Hematopoietic multipotent progenitor cell treated with erythropoietin and hydrocortisone succinate and interleukin-3 and kit ligand, for 15 days (in vitro differentiated cells): ENCODE results near the gene PDE1A.
"Not testable (repeated sequence)": the region's sequence is repeated elsewhere in the genome, so short reads cannot be mapped to it uniquely, and the experiment has no call there.

ENCODE experiments used
- DNase-seq: peaks from one replicate; pipeline ENCODE4 v3.0.0-alpha.2; 2015; ENCODE audit warnings: low spot score

The PDE1A gene

DNA sequence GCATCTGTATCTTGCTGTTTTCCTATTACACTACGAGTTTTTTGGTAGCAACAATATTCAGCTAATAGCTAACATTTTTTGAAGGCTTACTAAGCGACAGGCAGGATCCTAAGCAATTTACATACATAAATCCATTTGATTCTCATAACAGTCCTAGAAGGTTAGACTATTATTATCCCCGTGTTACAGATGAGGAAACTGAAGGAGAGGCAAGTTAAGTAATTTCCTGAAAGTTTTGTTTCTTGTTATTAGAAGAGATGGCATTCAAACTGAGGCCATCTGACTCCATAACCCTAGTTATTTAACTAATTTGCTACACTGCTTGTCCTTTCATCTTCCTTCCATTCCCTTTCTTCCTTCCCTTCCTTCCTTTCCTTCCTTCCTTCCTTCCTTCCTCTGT lies 68.2 kb downstream of the PDE1A start:
- DNase-seq, result no peak

DNA sequence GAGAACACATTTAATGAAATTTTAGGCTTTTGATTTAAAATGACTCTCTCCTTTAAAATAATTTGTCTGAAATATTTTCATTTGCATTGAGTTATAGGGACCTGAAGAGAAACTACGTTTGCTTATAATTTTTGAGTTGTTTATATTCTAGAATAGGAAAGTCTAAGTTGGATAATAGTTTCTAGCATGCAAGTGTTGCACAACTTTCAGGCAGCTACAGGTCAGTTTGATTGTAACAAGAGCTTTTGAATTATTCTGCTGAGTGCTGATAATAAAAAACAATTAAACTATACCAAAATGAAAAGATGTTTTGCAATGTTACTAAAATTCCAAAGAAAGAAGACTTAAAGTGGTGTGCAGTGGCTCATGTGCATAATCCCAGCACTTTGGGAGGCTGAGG lies 71.0 kb downstream of the PDE1A start:
- DNase-seq, result no peak

DNA sequence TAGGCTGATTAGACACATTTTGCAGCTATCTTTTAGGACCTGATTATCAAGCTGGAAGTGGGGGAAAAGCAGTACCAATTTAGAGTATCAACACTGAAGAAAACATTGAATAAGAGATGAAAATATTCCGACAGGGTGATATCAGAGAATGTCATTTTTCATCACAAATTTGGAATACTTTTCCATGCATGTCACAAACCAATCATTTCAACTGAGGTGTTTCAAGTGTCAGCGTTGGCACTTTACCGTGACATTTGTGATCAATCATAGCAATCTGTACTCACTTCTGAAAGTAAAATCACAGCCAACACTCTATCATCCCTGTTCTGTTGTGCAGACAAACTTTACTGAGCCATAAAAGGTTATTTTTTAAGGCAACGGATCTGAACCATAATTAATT lies 75.4 kb downstream of the PDE1A start:
- DNase-seq, result no peak

DNA sequence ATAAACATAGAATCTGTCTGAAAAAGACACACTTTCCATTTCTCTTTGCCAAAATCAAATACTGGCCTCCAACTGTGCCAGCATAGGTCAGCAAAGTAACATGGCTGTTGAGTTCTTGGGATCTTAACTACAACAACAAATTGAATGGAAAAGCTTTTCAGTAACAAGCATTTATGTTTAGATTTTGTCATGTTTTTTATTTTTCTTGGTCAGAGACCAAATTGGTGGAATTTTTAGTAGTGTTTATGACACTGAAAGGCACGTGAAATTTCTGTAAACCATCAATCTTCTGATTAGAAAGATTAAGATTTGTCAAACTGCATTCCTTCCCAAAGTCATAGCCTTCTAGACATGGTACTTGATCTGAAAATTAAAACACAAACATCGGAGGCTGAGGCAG lies 77.6 kb downstream of the PDE1A start:
- no peak for DNase-seq

DNA sequence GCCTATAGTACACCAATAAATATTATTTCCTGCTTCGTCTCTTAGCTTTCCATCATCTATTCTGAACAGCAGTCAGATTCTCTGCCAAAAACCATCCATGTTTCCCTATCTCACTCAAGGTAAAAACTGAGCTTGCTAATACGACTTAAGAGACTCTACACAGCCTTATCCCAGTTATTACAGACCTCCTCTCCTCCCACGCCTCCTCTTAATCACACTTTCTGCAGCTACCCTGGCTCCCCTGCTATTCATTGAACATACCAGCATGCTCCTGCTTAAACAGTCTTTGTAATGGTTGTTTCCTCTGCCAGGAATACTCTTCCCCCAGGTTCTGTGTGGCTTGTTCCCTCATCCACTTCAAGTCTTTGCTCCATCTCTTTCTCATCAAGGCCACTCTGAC lies 81.5 kb downstream of the PDE1A start:
- DNase-seq, result no peak

DNA sequence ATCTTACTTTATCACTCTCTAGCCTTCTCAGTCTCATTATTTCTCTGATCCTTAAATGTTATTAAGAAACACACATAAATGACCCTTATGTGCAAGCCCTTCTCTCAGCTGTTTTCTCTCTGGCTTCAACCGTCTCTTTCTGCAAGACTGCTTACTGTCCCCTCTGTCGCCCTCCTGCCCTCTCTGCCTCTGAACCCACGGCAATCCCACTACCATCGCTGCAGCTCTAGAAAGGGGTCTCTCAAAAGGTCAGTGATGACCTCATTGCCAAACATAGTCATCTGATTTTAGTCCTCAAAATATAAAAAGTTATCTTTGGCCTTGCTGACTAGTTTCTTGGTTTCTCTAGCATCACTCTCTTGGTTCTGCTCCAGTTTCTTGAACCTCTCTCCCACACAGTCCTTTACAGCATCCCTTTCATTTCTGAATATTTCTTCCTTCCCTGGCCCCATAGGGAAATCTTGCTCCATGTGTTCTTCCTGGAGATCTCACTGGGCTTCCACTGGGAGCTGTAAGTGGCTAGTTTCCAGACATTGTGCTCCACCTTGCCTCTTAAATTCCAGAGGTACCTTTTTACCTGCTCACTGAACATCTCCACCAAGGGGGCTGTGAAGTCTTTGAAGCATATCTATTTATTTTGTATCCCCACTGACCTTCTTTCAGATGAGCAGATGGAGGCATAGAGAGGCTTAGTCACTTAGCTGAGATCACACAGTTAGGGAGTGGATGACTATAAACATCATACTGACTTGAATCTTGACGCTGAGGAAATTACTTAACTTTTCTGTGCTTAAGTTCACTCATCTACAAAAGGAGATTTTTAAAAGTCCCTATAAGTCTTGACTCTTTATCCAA lies 96.2 kb downstream of the PDE1A start:
- no peak for DNase-seq

DNA sequence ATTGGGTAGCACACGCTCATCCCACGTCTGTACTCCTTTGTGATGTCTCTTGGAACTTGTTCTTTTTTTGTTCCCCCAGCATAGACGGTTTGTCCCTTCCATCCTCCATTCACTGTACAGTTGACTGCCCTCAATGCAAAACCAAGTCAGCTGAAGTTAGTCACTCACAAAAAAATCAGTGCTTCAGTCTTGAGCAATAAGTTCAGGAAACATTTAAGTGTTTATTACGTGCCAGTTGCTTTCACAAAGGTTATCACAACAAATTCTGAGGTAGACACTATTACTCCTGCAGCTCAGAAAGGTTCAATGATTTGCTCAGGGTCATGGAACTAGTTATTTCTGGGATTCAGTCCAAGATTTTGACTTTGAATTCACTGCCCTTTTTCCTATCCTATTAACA lies 102.2 kb downstream of the PDE1A start:
- no peak for DNase-seq

DNA sequence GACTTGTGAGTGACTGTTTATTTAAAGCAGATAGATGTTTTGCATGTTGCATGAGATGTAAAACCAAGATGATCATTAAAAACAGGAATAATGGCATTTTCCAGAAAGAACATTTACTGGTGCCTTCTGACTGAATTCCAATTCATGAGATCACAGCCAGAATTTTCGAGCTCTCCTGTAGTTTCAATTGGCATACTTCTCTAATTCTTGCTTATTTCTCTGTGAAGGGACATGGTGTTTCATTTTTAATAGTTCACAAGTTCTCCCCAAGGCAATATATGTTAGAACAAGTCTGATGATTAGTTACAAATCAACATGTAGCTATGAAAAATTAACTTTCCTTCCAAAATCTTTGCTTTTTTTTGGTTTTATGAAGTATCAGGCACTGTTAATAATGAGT lies 105.7 kb downstream of the PDE1A start:
- no peak for DNase-seq

DNA sequence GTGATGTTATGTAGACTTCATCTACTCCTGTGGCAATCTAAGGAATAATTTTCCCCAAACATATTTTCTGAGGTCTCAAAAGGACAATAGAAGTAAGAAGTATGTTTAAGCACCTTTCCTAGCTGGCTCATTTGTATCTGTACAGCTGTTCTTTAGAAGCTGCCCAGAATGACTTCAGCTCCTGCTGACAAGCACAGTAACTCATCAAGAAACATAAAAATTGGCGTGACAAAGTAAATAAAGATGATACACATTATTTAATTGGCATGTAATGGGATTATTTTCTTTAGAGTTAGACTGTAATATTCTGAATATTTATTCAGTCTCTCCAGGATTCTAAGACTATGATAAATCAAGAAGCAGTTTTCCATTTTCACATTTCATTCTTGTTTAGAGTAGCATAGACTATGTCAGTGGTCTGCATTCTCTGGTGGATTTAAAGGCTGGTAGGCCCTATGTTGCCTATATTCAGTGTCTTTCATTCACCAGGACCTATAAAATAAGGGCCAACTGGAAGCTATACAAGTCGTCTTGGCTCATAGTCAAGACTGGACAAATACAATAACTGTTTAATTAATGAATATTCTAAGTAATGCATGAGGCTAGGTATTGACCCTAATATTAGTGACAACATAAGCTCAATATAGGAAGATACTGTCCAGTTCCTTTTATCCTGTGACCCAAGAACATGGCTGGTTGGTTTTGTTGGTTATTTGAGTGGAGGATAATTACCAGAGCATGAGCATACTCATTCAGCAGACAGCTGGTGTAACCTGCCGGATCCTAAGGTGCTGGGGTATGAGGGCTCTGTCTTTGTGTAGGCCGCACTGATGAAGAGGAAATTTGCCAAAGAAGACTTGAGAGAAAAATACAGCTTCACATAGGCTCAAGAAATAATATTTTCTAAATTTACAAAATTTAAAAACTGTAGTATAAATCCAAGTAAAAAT lies 107.0 kb downstream of the PDE1A start:
- DNase-seq, result no peak

DNA sequence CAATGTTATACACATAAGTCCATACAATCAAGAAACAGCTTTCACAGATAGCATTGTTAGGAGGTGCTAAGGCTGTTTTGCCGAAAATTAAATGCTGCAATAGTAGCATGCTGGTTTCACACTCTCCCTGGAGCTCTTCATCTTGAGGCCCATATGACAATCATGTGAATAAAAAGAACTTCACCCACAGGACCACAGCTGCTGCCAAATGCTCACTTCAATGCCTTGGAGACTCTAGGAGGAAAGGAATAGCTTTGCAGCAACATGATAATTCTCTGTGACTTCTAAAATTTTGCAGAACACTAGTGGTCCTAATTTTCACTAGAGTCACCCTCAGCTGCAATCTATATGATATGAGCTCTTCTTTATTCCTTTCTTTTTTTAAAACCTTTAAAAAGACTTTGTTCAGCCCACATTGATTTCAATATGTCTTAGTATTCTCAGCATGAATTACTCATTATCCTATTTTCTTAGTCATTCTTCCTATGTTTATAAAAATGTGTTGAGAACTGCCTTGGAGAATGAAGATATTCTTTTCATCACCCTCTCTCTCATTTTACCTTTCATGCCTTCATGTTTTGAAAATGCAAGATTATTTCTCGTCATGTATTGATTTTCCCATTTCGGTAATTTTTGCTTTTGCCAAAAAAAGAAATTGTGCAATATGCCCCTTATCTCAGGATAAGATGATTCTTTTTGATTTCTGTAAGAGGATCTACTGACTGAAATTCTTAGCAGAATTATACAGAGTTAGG lies 108.2 kb downstream of the PDE1A start:
- DNase-seq, result no peak

DNA sequence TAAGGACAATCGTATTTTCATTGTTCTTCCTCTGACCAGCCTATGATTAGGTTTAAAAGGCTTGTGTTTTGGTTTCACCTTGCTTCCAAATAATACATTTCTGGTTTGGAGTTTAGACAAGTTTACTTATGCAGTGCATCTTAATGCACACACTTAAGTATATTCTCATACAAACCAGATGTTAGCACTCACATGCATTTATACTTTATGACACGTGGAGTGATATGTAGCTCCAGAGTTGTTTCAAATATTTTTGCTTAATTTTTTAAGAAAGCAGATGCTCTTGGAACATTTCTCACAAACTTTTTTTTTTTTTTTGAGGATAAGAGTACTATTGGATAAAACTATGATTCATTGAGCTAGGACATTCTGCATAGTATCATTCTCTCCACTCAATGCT lies 109.9 kb downstream of the PDE1A start:
- no peak for DNase-seq

DNA sequence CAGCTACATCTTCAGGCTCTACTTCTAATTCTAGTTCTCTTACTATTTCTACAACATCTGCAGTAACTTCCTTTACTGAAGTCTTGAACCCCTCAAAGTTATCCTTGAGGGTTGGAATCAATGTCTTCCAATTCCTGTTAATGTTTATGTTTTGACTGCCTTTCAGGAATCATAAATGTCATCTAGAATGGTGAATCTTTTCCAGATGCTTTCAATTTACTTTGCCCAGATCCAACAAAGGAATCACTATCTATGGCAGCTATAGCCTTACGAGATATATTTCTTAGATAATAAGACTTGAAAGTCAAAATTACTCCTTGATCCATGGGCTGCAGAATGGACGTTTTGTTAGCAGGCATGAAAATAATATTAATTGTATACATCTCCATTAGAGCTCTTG lies 123.9 kb downstream of the PDE1A start:
- no peak for DNase-seq

DNA sequence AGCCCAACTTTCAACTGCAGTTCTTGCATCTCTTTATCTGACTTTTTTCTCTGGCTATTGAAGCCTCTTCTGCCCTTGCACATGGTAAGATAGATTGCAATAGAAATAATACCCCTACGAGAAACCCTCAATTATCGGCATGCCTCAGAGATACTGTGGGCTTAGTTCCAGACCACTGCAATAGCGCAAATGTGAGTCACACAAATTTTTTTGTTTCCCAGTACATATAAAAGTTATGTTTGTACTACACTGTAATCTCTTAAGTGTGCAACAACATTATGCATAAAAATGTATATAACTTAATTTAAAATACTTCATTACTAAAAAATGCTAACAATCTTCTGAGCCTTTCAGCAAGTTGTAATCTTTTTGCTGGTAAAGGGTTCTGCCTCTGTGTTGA lies 124.7 kb downstream of the PDE1A start:
- no peak for DNase-seq

DNA sequence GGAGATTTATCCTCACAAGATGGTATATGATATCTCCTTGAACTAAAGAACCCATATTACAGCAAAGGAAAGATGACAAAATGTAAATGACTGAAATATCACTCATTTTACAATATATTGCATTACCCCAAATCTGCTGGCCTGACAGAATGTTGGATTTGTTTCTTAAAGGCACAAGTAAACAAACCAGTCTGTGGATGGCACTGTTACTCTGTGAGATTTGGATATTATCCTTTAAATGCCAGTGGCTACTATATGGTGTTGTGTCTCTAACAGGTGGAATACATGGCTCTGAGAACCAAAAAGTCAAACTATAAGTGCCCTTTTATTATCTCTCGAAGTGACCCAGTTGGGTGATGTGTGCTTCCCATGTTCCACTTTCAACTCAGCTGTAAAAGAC lies 125.7 kb downstream of the PDE1A start:
- DNase-seq, result no peak

DNA sequence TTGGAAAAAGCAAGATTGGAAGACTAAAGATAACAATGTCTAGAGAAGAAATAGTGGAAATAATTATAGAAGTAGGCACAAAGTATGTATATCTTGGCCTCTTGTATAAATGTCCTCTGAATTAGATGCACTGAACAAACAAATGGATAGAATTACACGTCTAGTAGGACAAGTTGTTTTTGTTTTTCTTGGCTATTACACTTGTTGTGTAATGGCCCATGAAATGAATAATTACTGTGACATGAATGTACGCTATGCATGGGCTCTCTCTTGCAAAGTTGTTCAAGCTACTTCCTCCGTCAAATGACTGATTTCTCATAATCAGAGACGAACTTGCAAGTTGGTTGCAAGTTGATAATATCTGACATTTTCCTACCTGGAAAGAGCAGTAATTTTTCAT lies 126.2 kb downstream of the PDE1A start:
- no peak for DNase-seq

DNA sequence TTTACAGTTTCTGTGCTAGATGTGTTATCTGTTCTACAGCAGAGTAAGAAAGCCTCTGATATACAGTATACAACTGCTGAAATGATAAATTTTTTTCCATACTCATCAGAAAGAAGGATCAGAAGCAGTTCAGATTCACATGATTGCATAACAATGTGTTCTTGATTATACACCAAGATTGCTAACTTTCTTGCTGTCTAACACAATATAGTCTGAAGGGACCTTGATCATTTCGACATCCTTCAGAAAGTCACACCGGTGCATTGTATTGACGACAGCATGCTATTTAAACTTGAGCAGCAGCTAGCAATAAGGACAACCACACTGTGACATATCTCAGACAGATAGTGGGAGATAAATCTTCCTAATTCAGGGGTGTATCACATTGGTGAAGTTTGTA lies 127.2 kb downstream of the PDE1A start:
- no peak for DNase-seq

DNA sequence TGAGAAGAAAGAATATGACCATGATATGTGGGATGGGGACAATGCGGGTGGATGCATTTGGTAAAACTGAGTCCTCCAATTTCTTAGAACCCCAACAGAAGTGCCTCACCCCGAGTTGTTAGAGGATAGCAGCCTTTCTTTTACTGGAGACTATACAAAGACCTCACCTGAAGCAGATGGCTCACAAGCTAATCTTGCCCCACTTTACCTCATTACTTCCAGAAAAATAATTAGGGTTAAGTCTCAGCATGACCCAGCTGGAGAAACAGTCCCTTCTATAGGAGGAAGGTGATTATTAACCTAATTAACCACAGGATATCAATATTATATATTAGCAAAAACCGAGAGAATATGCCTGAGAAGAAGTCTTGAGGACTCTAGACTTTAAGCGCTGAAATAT lies 128.4 kb downstream of the PDE1A start:
- DNase-seq, result no peak

DNA sequence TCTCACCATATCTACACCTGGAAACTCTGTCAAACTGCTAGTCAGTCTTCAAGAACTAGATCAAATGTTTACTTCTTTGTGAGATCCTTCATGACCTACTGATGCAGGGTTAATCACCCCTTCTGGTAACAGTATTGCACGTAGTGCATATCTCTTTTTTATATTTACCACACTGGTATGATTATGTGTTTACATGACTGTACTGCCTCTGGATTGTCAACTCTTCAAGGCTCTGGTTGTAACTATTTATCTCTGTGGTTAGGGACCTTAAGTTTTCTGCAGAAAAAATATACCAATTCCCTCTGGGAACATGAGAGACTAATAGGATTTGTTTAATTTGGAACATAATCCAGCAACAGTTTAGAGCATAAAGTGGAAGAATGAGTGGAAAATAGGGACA lies 135.5 kb downstream of the PDE1A start:
- no peak for DNase-seq

DNA sequence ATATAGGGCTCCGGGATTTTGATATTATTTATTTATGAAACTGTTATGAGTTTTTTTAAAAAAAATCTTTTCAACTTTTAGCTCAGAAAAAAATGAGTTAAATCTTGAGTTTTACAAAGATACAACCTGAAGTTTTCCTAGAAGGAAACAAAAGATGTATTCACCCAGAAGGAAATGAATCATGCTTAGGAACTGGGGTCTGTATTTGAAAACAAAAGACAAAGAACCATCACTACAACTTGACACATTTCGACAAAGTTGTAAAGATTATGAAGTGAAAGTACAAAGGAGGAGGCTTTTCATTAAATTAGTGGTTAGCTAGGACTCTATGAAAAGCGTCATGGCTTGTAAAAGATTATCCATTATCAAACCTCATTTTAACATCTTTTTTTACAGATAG lies 143.3 kb downstream of the PDE1A start:
- DNase-seq, result no peak

DNA sequence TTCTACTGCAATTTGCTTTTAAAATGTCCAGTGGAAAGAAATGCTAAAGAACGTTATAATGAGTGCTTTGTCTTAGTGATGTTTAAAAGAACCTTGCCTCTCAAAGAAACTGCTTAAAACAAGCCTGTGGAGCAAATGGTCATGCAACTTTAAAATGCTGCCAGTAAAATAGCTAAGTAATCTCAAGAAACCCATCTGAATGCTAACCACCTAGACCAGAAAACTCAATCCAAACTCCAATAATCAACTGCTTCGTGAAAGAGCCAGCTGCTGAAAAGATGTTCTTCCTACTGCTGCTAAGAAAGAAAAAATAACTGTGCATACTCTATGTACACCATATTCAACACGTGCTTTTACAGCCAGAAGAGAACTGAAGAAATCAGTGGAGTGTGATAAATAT lies 145.6 kb downstream of the PDE1A start:
- DNase-seq, result no peak

DNA sequence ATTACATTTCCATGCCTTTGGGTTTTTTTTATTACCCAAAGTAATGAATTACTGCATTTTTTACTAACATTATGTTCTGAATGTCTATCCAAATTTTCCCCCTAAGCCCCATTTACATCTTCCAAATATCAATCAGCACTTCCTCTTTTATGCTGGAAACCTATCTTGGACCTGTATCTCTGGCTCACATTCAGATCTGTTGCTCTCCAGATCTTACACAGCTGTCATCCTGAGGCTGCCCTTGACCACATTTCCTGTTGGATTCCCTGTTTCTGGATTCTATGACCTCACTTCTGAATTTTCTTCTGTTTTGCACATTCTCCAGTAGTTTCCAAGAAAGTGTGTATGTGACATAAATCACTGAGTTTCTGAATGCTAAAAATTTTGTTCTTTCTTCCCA lies 146.7 kb downstream of the PDE1A start:
- DNase-seq, result no peak

DNA sequence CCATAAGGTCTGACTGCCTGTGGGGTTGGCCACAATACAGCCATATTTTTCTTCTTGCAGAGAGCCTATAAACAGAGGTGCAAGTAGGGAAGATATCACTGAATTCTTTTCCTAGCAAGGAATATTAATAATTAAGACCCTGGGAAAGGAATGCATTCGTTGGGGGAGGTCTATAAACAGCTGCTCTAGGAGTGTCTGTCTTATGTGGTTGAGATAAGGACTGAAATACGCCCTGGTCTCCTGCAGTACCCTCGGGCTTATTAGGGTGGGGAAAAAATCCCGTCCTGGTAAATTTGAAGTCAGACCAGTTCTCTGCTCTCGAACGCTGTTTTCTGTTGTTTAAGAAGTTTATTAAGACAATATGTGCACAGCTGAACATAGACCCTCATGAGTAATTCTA lies 150.2 kb downstream of the PDE1A start:
- not testable (repeated sequence) for DNase-seq

DNA sequence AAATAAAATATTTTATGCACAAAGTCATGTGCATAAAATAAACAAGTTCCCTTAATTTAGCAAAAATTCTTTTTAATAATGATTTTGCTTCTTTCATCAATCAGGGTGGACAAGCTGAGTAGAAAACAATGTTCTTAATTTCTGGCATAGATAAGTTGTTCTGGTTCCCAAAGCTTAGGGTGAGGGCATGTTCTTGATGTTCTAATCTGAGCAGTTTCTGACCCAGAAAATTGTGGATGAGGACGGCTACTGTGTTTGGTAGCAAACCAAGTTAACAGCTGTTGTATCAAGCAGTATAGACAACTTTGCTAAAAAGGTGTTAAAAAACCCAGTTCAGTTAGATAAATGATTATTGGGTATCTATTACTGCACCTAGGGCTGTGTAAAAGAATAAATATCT lies 158.9 kb downstream of the PDE1A start:
- DNase-seq, result no peak
